GM19023 (cell line): ENCODE data around the gene CDK18.

Source experiments
- ATAC-seq: cut with Tn5 transposase; IDR thresholded peaks from one replicate; pipeline ENCODE4 v1.9.1; 2021; ENCODE audit warnings: mild to moderate bottlenecking, moderate library complexity; ENCODE audit not compliant: unreplicated experiment

Gene CDK18

DNA sequence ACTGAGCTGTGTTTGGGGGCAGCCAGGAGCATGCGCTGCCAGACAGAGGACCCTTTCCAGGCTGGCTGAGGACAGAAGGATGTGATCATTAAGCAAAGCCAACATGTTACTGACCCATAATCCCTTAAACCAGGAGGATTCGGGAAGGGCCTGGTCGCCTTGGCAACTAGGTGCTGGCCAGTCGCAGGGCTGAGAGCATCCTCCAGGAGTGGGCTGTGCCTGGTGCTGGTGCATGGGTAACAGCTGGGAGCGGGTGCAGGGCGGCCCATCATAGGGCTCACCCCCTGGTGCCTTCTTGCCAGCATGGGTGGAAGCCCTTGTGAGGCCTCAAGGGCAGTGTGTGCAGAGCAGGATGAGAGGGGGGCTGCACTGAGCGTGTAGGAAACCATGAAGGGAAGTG is 17.2 kb downstream of the CDK18 start:
- no peak for ATAC-seq

DNA sequence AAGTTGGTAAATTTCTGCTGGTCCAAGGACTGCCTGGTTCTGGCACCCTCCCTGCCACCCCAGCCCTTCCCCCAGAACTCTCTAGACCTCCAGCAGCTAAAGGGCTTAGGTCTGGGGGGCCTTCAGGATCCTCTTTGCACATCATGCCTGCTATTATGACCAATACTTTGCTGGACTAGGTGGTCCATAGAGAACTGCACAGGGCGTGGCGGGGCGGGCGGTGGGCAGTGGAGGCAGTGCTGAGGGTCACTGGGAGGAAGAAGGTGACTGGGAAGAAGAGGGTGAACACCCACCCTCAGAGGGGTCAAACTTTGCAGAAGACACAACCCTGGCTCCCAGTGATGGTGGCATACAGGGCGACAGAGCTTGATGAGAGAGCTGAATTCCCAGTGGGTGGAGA is 18.2 kb downstream of the CDK18 start:
- no peak for ATAC-seq

DNA sequence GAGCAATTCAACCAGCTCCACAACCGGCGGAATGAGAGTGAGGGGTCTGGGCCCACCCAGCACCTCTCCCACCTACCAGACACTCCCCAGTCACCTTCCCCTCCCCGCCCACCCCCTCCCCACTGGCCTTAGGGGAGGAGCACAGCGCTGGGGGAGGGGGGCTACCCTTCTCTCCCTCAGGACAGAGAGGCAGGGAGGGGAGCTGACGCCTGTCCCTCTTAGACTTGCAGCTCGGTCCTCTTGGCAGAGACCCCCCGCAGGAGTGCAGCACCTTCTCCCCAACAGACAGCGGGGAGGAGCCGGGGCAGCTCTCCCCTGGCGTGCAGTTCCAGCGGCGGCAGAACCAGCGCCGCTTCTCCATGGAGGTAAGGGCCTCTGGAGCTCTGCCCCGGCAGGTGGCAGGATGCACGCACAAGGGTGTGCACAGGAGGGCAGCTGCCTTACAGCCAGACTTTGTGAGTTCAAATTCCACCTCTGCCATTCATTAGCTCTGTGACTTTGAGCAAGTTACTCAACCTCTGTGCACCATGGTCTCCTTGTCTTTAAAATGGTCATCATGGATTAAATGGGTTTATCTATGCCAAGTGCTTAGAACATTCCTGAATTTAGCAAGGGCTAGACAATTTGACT is 18.9 kb downstream of the CDK18 start:
- ATAC-seq, result no peak

DNA sequence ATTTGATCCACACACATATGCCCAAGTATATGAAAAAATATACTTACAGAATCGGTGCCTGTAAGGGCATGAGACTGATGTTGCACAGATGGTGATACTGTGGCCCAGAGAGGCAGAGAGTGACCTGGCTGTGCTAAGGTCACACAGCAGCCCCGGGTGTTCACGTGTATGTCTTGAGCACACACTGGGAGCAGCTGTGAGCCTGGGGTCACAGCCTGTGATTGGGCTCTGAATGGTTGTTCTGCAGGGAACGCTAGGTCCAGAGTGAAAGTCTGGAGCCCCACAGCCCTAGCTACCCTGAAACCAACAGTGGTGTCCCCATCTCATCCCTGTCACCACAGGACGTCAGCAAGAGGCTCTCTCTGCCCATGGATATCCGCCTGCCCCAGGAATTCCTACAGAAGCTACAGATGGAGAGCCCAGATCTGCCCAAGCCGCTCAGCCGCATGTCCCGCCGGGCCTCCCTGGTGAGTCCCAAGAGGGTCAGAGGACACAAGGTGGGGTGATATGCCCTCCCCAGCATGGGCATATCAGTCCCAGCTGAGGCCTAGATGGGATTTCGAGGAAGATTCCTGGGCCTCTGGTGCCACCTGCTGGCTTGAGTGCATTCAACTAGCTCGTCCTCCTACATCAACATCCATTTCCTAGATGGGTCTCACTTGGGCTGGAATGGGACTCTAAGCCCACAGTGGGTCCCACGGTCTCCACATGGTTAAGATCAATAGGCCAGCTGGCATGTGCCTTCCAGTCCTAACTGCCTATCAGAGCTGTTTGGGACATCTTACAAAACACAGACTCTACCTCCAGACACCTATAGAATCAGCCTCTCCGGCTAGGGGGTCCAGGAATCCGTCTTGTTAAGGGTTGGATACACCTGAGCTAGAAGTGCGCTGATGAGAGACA is 19.7 kb downstream of the CDK18 start:
- no peak for ATAC-seq

DNA sequence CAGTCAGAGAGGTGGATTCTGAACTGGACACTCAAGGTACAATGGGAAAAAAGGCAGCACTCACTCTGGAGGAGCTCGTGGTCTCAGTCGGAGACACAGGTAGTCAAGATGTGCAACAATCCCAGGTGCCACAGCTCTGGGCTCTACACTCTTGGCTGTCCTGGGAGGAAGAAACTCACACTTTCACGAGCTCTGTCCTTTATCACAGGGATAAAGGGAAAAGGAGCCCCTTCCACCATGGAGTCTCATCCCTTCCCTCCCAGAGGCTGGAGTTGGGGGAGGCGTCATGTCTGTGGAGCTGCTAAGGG is 20.3 kb downstream of the CDK18 start:
- ATAC-seq, result no peak

DNA sequence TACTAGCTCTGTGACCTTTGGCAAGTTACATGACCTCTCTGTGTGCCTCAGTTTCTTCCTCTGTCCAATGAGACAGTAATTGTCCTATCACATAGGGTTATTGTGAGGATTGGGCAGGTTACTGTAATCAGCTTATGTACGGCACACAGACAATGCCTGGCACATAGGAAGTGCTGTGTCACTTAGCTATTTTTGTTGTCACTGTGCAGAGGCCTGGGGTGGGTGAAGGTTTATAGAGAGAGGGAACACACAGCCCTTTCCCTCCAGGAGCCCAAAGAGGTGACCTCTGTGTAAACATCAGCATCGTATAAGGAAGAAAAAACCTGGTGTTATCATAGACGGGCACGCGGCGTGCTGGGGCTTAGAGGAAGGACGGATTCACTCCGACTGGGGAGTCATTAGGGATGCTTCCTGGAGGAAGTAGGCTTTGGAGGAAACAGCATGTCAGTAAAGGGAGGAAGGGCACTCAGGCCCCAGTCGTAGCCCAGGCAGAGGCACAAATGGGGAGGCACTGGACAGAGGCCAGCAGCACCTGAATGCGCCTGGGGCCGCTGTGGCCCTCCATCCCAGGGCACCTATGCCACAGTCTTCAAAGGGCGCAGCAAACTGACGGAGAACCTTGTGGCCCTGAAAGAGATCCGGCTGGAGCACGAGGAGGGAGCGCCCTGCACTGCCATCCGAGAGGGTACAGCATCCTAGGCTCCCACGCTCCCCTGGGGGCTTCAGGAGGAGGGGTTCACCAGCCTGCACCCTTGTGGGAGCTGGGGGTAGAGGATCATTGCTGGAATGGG is 21.2 kb downstream of the CDK18 start:
- ATAC-seq, result no peak

- ATAC-seq, result no peak
These were observed 22.0 kb downstream of the CDK18 start for GRCh38 chr1:205526431-205526830.

DNA sequence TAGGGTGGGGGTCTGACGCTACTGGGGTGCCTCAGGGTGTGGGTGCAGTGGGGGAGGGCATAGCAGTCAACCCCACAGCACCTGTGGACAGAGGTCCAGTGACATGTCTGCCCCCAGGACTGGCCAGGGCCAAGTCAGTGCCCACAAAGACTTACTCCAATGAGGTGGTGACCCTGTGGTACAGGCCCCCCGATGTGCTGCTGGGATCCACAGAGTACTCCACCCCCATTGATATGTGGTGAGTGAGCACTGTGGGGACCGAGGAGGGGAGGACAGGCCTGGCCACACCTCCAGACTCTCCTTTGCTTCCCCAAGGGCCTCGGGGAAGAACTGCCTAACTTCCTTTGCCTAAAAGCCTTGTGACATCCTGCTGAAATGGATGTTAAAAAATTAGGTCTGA is 23.5 kb downstream of the CDK18 start:
- no peak for ATAC-seq

DNA sequence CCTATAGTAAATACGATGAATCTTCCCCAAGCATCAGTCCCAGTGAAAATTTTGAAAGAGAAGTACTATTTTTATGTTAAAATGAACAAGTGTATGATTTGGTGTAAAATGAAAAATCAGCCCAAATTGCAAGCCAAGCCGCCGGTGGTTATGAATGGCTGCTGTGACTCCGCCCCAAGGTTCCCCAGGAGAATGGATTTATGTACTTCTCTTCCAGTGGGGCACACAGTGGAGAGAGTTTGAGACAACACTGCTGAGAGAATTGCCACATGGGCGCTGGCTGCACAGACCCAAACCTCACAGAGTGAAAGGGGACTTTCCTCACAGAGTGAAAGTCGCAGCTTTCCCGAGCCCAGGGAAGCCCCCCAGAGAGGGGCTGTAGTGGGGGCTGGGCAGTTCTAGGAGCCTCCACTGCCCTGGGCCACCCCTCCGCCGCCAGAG is 24.0 kb downstream of the CDK18 start:
- no peak for ATAC-seq

GRCh38 chr1:205528887-205529825 is 24.7 kb downstream of the CDK18 start:
- no peak for ATAC-seq

GRCh38 chr1:205530116-205530515 is 25.6 kb downstream of the CDK18 start:
- ATAC-seq, result no peak

DNA sequence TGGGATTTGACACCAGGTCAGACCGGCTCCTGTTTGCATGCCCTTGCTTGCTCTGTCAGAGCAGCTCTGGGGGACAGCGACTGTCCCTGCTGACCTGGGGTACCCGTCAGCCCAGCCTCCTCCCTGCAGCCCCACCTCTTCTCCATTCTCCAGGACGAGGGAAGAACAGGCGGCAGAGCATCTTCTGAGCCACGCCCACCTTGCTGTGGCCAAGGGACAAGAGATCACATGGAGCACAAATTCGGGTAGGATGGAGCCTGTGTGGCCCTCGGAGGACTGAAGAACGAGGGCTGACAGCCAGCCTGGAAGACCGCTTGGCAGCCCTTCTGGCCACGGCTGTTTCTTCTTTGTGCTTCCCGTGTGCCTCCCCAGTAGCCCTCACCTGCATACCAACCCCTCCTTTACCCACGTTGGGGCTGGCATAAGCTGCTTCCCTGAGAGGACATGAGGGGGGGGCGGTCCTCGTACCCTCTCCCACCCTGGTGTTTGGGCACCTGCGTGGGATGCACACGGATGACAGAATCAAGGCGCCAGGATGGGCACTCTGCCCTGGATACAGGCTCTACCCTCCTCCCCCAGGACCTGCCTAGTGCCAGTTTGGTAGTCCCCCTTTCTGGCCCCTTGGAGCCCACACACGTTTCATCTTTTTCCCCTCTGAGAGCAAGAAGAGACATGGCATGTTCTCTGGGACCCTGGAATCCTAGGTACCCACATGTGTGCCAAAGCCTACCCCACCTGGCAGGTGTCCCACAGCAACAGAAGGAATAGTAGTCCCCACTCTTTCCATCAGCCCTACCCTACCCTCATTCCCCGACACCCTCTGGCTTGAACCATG is 26.9 kb downstream of the CDK18 start:
- no peak for ATAC-seq

DNA sequence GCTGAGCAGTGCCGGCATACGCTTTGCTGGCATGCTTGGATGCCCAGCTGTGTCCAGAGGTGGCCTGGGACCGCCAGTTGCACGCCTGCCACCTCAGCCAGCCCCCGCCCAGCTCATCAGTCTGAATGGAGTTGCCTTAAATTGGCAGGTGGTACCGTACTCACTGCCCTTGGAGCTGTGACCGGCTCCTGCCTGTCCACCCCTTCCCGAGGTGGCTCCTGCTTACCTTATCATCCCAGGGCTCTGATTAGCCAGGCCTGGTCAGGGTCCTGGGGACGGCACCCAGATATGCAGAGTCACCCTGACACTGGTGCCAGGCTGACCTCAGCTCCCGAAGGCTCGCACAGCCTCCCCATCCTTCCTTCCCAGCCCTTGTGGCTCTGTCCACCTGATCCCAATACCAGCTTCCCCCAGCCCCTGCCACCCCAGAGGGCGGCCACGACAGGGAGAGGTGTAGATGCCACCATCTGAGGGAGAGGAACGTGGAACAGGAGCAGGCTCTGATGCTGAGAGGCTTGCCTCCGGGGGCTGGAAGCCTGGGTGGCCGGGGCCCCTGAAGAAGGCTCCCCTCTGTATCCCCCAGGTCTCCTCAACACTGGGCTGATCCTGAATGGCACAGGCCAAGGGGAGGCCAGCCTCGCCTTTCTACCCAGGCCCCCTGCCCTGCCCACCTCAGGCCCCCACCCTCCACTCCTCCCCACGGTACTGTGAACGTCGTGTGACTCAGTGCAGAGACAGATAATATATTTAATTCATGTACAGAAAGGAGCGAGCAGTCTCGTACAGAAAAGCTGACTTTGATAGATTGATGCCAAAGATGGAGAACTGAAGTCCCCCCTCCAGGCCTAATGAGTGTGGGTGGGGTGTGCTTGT is 27.8 kb downstream of the CDK18 start:
- no peak for ATAC-seq

GRCh38 chr1:205532996-205533735 is 28.7 kb downstream of the CDK18 start:
- ATAC-seq, result no peak

DNA sequence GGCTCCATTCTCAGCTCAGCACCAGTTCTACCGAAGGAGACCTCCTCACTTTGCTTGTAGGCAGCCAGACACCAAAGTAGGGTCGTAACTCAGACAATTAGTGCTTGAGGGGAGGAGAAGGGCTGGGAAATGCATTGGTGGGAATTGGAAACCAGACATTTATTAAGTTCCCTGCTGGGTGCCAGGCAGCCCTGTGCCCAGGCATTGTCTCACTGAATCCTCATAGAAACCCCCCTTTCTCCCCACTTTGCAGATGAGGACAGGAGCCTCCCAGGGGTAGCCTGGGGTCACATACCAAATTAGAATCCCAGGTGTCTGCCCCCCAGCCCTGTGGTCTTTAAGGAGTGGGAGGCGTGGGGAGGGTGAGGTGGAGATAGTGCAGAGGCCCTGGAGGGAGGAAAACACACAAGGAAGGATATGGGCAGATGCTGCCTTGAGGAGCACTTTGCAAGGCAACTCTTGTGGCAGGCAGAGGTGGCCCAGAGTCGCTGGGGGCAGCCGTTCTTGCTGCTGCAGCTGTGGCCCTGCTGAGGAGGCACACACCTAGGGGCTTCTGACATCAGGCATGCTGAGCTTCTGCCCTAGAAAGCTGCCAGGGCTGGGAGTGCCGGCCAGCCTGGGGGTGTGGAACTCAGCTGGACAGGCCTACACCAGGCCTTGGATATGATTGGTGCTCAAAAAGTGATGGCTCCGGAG is 29.4 kb downstream of the CDK18 start:
- no peak for ATAC-seq

- no peak for ATAC-seq
These were observed 30.0 kb downstream of the CDK18 start for GRCh38 chr1:205534444-205534985.

DNA sequence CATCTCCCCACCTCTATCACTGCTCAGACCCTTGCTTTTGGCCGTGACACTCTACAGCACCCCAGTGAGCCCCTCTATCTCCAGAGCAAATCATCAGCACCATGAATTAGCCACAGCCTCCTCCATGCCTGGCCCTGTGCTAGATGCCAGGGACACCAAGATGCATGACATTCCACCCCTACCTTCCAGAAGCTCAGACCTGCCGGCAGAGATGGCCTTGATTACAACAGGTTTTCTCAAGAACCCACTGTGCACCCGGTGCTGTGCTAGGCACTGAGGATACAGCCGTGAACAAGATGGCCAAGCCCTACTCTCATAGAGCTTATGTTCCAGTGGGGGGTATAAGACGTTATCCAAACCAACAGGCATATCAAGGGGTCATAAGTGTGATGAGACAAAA is 30.6 kb downstream of the CDK18 start:
- no peak for ATAC-seq
